Measurements from ENCODE around the gene RAB36.

GRCh38 chr22:23103199-23103954 lies 41.9 kb upstream of the RAB36 start:
- TF ChIP-seq, protein P1, sequence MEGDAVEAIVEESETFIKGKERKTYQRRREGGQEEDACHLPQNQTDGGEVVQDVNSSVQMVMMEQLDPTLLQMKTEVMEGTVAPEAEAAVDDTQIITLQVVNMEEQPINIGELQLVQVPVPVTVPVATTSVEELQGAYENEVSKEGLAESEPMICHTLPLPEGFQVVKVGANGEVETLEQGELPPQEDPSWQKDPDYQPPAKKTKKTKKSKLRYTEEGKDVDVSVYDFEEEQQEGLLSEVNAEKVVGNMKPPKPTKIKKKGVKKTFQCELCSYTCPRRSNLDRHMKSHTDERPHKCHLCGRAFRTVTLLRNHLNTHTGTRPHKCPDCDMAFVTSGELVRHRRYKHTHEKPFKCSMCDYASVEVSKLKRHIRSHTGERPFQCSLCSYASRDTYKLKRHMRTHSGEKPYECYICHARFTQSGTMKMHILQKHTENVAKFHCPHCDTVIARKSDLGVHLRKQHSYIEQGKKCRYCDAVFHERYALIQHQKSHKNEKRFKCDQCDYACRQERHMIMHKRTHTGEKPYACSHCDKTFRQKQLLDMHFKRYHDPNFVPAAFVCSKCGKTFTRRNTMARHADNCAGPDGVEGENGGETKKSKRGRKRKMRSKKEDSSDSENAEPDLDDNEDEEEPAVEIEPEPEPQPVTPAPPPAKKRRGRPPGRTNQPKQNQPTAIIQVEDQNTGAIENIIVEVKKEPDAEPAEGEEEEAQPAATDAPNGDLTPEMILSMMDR (conservative IDR thresholded peaks at IDR 0.05 in 1 of 2, IDR thresholded peaks at IDR 0.05 in 1 of 2; ENCODE audit: extremely low read depth in 1 of 2, insufficient read depth in 1 of 2, low read depth in 1 of 2, low read length in 2 of 2): no peak
- no peak for TF ChIP-seq EZH2 (IDR thresholded peaks at IDR 0.05; ENCODE audit: borderline replicate concordance, low read length)
